ENCODE results near the gene VPS37C.

Gene VPS37C

DNA sequence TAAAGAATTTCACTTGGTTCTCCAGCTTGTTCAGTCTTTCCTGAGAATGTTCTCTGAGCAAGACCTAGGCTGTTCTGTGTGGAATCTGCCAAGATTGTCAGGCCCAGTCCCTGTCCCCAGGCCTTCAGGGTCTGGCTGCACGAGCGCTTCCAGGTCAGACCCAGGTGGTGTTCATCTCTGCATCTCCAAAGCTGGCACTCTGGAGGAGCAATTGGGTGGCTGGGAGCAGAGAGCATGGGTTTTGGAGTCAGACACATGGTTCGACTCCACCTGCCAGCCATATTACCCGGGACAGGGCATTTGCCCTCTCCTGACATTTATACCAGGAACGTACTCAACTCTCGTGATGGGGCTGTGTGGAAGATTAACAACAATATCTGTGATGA, 50.2 kb downstream of the VPS37C start:
- TF ChIP-seq, protein P1, sequence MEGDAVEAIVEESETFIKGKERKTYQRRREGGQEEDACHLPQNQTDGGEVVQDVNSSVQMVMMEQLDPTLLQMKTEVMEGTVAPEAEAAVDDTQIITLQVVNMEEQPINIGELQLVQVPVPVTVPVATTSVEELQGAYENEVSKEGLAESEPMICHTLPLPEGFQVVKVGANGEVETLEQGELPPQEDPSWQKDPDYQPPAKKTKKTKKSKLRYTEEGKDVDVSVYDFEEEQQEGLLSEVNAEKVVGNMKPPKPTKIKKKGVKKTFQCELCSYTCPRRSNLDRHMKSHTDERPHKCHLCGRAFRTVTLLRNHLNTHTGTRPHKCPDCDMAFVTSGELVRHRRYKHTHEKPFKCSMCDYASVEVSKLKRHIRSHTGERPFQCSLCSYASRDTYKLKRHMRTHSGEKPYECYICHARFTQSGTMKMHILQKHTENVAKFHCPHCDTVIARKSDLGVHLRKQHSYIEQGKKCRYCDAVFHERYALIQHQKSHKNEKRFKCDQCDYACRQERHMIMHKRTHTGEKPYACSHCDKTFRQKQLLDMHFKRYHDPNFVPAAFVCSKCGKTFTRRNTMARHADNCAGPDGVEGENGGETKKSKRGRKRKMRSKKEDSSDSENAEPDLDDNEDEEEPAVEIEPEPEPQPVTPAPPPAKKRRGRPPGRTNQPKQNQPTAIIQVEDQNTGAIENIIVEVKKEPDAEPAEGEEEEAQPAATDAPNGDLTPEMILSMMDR (IDR thresholded peaks at IDR 0.05; ENCODE audit: poor library complexity, severe bottlenecking), result no peak
- DNase-seq (ENCODE audit: low spot score), result no peak
- H3K4me1 ChIP-seq (ENCODE audit: insufficient read depth, poor library complexity, severe bottlenecking), result no peaks in the 10 kb centered on the region
- H3K4me3 ChIP-seq (ENCODE audit: severe bottlenecking), result no peak overlapping the region
- no peak overlapping the region for H3K27ac ChIP-seq (ENCODE audit: poor library complexity, severe bottlenecking)
- no peaks in the 10 kb centered on the region for H3K36me3 ChIP-seq (ENCODE audit: low read depth)
- no peaks in the 10 kb centered on the region for H3K9me3 ChIP-seq (ENCODE audit: severe bottlenecking)
- no peak for ATAC-seq (ENCODE audit: low read depth)
- no peaks in the 10 kb centered on the region for H3K27me3 ChIP-seq (ENCODE audit: insufficient read depth, poor library complexity, severe bottlenecking)

DNA sequence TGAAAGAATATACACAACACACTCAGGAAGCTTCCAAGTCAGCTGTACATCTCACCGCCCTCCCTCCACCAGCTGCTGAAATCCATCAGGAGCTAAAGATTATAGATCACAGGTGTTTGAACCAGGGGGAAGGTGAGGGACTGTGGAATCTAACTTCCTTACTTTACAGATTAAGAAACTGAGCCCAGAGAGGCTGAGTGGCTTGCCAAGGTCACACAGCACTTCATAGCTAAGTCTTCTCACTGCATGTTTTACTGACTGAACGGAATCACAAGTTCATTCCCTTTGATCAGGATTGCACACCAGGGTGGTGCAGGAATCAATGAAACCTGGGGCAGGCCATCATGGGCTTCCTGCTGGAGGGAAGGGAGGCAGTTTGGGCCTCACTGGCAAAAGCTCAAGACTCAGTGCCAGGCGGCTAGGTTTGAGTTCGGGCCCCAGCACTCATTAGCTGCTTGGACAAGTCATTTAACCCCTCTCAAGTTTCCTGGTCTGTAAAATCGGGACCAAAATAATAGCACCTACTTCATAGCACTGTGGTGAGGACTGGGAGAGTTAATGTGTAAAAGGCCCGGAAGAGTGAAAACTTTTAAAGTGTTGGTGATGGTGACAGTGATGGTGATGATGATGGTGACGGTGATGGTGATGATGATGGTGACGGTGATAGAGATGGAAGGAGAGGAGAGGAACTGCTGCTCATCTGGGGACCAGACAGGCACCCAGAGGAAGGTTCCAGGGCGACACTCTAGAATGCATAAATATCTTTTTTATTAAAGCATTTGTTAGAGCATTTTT, 50.8 kb downstream of the VPS37C start:
- no peaks in the 10 kb centered on the region for H3K9me3 ChIP-seq (ENCODE audit: severe bottlenecking)
- ATAC-seq (ENCODE audit: low read depth) (no peak), DNase-seq (ENCODE audit: low spot score) (no peak)
- no peaks in the 10 kb centered on the region for H3K4me1 ChIP-seq (ENCODE audit: insufficient read depth, poor library complexity, severe bottlenecking)
- TF ChIP-seq, protein P1 (IDR thresholded peaks at IDR 0.05; ENCODE audit: poor library complexity, severe bottlenecking), result no peak
- no peak overlapping the region for H3K27ac ChIP-seq (ENCODE audit: poor library complexity, severe bottlenecking)
- H3K27me3 ChIP-seq (ENCODE audit: insufficient read depth, poor library complexity, severe bottlenecking), result no peaks in the 10 kb centered on the region
- no peaks in the 10 kb centered on the region for H3K36me3 ChIP-seq (ENCODE audit: low read depth)
- H3K4me3 ChIP-seq (ENCODE audit: severe bottlenecking), result no peak overlapping the region

DNA sequence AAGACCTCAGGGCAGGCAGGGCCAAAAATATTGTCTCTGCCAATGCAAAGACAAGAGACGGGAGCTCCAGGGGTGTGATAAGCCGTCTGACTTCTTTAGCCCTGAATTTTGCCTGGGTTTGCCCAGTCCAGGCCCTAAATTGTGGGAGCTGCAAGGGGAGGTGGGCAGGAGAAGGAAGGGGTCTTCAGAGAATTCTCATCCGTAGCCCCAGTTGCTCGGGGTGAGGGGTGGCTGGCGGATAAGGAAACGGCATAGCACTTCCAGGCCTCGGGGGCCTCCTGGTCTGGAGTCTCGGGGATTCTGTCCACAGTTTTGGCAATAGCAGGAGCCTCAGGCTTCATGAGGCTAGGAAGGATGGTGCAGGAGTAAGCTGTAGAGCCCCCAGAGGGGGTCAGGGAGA, 51.6 kb downstream of the VPS37C start:
- Histone ChIP-seq H3K4me1 (ENCODE audit: insufficient read depth, poor library complexity, severe bottlenecking) (no peaks in the 10 kb centered on the region), H3K27me3 (ENCODE audit: insufficient read depth, poor library complexity, severe bottlenecking) (no peaks in the 10 kb centered on the region), H3K4me3 (ENCODE audit: severe bottlenecking) (no peak overlapping the region), H3K9me3 (ENCODE audit: severe bottlenecking) (no peaks in the 10 kb centered on the region), H3K27ac (ENCODE audit: poor library complexity, severe bottlenecking) (no peak overlapping the region), H3K36me3 (ENCODE audit: low read depth) (no peaks in the 10 kb centered on the region)
- ATAC-seq (ENCODE audit: low read depth) (no peak), DNase-seq (ENCODE audit: low spot score) (no peak)
- TF ChIP-seq, protein P1 (IDR thresholded peaks at IDR 0.05; ENCODE audit: poor library complexity, severe bottlenecking), result no peak

DNA sequence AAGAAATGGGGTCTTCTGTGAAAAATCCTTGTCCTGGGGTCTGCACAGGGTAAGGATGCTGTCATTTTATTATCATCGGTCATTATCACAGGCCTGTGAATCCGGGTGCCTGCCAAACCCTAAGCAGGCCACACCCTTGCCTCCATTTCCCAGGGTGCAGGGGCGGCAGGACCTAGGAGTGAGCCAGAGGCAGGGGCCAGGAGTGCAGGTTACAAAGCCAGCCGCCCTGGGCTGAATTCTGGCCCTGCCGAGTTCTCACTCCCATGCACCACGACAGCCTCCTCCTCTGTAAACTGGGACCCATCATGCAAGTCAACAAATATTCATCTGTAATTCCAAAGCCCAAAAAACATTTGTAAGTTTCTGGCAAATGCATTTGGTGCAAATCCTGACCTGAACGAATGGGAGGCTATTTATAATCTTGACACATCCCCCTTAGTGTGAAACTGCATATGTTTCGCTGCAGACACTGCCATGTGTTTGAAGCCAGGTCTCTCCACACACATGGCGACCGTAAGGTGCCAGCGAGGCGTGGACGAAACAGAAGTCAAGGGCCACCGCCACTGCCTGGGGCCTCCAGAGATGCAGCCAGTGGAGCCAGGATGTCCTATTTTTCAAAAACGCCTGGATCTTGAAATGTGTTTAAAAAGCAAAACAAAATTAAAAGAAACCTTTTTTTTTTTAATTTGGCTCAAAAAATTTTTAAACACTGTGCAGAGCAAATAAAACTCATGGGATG, 52.2 kb downstream of the VPS37C start:
- no peaks in the 10 kb centered on the region for H3K9me3 ChIP-seq (ENCODE audit: severe bottlenecking)
- no peak overlapping the region for H3K4me3 ChIP-seq (ENCODE audit: severe bottlenecking)
- ATAC-seq (ENCODE audit: low read depth) (no peak), DNase-seq (ENCODE audit: low spot score) (no peak)
- no peak overlapping the region for H3K27ac ChIP-seq (ENCODE audit: poor library complexity, severe bottlenecking)
- no peaks in the 10 kb centered on the region for H3K27me3 ChIP-seq (ENCODE audit: insufficient read depth, poor library complexity, severe bottlenecking)
- TF ChIP-seq, protein P1 (IDR thresholded peaks at IDR 0.05; ENCODE audit: poor library complexity, severe bottlenecking), result no peak
- no peaks in the 10 kb centered on the region for H3K4me1 ChIP-seq (ENCODE audit: insufficient read depth, poor library complexity, severe bottlenecking)
- H3K36me3 ChIP-seq (ENCODE audit: low read depth), result no peaks in the 10 kb centered on the region

DNA sequence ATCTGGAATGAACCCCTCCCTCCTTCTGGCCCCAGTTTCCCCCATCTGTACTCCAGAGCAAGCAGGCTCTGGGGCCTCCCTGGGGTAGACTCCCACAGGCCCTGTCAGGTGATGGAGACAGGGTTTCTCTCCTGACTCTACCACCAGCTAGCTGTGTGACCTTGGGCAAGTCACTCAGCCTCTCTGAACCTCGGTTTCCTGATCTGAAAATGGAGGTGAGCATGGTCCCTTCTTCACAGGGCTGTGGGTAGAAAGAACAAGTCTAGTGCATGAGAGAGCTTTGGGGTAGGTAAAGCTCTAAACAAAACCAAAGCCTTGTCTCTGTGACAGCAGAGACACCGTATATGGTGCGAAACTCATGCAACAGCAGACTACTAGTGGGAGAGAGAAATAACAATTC, 53.3 kb downstream of the VPS37C start:
- Histone ChIP-seq H3K4me3 (ENCODE audit: severe bottlenecking) (no peak overlapping the region), H3K27ac (ENCODE audit: poor library complexity, severe bottlenecking) (no peak overlapping the region), H3K27me3 (ENCODE audit: insufficient read depth, poor library complexity, severe bottlenecking) (no peaks in the 10 kb centered on the region), H3K4me1 (ENCODE audit: insufficient read depth, poor library complexity, severe bottlenecking) (no peaks in the 10 kb centered on the region), H3K36me3 (ENCODE audit: low read depth) (no peaks in the 10 kb centered on the region), H3K9me3 (ENCODE audit: severe bottlenecking) (no peaks in the 10 kb centered on the region)
- TF ChIP-seq, protein P1 (IDR thresholded peaks at IDR 0.05; ENCODE audit: poor library complexity, severe bottlenecking), result no peak
- DNase-seq (ENCODE audit: low spot score) (no peak), ATAC-seq (ENCODE audit: low read depth) (no peak)

Data from RWPE2 (cell line).